ENCODE data around the gene ELL.

The ELL gene

DNA sequence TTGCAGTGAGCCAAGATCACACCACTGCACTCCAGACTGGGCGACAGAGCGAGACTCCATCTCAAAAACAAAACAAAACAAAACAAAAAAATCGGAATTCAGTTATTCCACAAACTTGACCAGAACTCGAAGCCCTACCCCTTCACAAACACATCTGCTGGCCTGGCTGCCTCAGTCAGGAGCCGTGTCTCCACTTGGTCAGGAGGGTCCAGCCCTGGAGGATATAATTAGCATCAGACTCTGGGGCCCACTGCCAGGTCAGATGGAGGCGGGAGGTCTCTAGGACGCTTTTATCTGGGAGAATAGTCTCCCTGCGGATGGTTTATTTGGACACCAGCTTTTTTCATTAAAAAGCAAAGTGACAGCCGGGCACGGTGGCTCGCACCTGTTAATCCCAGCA lies 8.0 kb downstream of the ELL start:
- no peak for DNase-seq (ENCODE audit: extremely low read depth, low read depth)
- H3K4me3 ChIP-seq (replicated peaks; ENCODE audit: low read depth, low read length), result no peak overlapping the region
- TF ChIP-seq, protein P1, sequence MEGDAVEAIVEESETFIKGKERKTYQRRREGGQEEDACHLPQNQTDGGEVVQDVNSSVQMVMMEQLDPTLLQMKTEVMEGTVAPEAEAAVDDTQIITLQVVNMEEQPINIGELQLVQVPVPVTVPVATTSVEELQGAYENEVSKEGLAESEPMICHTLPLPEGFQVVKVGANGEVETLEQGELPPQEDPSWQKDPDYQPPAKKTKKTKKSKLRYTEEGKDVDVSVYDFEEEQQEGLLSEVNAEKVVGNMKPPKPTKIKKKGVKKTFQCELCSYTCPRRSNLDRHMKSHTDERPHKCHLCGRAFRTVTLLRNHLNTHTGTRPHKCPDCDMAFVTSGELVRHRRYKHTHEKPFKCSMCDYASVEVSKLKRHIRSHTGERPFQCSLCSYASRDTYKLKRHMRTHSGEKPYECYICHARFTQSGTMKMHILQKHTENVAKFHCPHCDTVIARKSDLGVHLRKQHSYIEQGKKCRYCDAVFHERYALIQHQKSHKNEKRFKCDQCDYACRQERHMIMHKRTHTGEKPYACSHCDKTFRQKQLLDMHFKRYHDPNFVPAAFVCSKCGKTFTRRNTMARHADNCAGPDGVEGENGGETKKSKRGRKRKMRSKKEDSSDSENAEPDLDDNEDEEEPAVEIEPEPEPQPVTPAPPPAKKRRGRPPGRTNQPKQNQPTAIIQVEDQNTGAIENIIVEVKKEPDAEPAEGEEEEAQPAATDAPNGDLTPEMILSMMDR (IDR thresholded peaks at IDR 0.05; ENCODE audit: low read depth, low read length, missing control alignments), result no peak

DNA sequence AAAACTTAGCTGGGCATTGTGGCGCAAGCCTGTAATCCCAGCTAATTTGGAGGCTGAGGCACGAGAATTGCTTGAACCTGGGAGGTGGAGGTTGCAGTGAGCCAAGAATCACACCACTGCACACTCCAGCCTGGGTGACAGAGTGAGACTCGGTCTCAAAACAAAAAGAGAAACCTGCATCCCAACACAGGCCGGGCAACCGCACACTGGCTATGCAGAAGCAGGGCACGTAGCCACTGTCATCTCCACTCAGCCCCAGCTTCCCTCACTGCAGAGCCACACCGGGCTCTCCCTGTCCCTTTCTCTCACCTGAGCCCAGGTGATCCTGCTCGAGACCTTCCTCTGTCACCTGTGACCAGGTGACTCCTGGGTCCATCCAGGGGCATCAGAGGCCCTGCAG lies 11.7 kb downstream of the ELL start:
- DNase-seq (ENCODE audit: extremely low read depth, low read depth), result no peak
- H3K4me3 ChIP-seq (replicated peaks; ENCODE audit: low read depth, low read length), result no peak overlapping the region
- TF ChIP-seq, protein P1 (IDR thresholded peaks at IDR 0.05; ENCODE audit: low read depth, low read length, missing control alignments), result no peak

DNA sequence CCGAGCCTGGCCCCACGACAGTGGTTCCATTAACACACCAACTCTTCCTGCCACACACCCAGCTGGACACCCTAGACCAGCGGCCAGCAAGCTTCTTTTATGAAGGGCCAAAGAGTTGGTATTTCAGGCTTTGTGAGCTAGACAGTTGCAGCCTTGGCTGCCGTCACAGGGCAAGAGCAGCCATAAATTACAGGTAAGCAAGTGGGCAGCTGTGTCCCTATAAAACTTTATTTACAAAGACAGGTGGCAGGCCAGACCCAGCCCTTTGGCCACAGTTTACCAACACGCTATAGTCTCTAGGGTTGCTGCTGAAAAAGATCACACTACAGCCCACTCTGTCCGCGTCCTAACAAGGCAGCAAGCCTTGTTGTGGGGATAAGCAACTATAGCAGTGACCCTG lies 13.3 kb downstream of the ELL start:
- no peak for DNase-seq (ENCODE audit: extremely low read depth, low read depth)
- TF ChIP-seq, protein P1 (IDR thresholded peaks at IDR 0.05; ENCODE audit: low read depth, low read length, missing control alignments), result no peak
- H3K4me3 ChIP-seq (replicated peaks; ENCODE audit: low read depth, low read length), result no peak overlapping the region

DNA sequence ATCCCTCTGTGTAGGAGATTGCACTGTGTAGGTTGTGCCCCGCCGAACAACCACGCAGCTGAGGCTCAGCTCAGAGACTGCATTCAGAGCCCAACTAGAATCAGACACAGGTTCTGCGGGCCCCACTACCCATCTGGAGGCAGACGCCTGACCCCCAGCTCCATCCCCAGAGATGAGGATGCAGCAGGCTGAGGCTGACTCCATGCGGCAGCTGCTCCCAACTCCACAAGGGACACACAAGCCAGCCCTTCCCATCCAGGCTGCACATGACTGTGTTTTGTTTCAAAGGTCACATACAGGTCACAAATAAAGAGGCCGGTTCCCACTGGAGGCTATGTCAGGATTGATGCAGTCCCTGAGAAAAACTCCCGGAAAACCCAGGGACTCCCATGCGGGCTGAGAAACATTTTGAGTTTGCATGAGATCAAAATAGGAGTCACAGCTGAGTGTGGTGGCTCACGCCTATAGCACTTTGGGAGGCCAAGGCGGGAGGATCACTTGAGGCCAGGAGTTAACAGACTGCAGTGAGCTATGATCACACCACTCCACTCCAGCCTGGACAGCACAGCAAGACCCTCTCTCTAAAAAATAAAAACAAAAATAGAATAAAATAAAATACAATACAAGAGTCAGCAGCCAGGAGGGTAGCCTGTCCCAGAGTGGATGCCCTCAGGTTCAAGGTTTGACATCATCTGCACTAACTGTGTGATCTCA lies 14.0 kb downstream of the ELL start:
- TF ChIP-seq, protein P1 (IDR thresholded peaks at IDR 0.05; ENCODE audit: low read depth, low read length, missing control alignments), result no peak
- DNase-seq (ENCODE audit: extremely low read depth, low read depth), result no peak
- no peak overlapping the region for H3K4me3 ChIP-seq (replicated peaks; ENCODE audit: low read depth, low read length)

DNA sequence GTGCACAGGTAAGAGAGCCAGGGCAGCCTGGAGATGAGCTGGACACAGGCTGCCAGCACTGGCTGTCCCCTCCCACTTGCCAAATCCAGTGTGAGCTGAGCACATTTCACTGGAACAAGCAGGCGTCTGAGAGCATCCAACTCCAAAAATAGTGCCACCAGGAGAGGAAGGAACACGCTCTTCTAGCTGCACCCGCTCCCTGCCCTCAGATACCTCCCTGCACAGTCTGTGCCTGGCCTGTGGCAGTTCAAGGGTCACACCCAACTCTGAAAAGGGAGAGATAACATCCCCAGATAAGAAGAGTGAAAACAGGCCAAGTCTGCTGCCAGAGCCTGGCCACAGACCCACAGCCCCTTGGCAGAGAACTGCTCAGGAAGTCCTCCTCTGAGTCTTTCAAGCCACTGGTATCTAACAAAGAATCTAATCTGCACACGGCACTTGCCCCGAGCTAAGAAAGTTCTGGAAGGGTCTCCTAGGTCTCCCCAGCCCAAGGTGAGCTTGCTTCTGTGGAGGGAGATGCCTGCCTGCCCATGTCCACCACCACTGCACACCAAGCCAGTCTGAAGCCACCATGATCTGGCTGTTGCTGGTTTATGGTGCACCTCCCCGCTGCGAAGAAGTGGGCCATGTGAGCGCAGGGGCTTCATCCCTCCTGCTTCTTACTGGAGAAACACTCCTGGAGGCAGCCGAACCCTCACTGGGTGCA lies 14.7 kb downstream of the ELL start:
- H3K4me3 ChIP-seq (replicated peaks; ENCODE audit: low read depth, low read length), result no peak overlapping the region
- TF ChIP-seq, protein P1 (IDR thresholded peaks at IDR 0.05; ENCODE audit: low read depth, low read length, missing control alignments), result no peak
- no peak for DNase-seq (ENCODE audit: extremely low read depth, low read depth)

DNA sequence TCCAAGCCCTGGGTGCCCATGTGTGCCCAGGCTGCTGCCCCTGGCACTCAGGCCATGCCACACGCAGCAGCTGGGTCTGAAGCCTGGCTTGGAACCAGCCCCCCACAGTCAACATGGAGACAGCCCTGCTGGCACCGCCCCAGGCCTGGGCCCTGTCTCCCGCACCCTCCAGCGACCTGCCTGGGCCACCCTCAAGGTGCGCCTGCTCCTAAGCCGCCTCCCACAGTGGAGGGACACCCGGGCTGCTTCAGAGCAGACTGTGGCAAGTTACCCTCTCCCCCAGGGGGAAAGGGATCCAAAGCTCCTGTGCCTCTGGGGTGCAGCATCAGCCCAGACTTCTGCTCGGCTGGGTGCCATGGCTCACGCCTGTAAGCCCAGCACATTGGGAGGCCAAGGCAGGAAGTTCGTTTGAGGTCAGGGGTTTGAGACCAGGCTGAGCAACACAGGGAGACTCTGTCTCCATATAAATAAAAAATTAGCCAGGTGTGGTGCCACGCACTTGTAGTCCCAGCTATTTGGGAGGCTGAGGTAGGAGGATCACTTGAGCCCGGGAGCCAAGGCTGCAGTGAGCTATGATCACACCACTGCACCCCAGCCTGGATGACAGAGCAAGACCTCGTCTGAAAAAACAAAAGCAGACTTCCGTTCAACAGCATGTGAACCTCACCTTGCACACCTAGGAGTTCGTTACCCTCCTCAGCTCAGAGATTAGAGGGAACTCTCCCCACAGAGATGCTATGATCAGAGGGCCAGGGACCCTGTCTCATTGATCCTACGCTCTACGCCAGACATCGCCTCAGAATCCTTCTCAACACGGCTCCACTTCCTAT lies 15.6 kb downstream of the ELL start:
- TF ChIP-seq, protein P1 (IDR thresholded peaks at IDR 0.05; ENCODE audit: low read depth, low read length, missing control alignments), result no peak
- DNase-seq (ENCODE audit: extremely low read depth, low read depth), result no peak
- H3K4me3 ChIP-seq (replicated peaks; ENCODE audit: low read depth, low read length), result no peak overlapping the region
